Left hindlimb (tissue), 1 donor: Measurements from ENCODE around the gene KRTAP5-3.
"Not testable (repeated sequence)": the region's sequence is repeated elsewhere in the genome, so short reads cannot be mapped to it uniquely, and the experiment has no call there.

Source experiments
- DNase-seq: peaks from one replicate; pipeline ENCODE4 v3.0.0-alpha.2; 2018

KRTAP5-3 gene, protein sequence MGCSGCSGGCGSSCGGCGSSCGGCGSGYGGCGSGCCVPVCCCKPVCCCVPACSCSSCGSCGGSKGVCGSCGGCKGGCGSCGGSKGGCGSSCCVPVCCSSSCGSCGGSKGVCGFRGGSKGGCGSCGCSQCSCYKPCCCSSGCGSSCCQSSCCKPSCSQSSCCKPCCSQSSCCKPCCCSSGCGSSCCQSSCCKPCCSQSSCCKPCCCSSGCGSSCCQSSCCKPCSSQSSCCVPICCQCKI

DNA sequence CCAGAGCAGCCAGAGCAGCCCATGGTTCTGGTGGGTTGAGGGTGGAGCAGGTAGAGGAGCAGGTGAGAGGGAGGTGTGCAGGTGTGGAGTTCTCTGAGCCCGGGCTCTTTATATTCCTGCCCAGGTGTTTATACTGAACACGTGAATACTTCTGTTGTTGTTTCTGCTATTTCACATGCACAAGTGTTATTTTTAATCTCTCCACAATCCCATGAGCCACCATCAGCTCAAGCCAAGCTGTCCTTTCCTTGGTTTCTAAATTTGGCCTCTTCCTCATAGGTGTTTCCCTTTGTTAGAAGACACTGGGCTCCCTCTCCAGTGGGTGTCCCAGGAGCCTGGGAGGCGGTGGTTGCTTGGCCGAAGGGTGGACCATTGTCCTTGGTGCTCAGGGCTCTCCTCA is at the start of gene KRTAP5-3:
Gene KRTAP5-3, minus strand, starts transcription at position 101 of the 400 bp plus-strand sequence. Its CDS starts 78 bp downstream, at position 23.
- DNase-seq = no peak

GRCh38 chr11:1656670-1657069 is 48.4 kb upstream of the KRTAP5-3 start:
- no peak for DNase-seq

DNA sequence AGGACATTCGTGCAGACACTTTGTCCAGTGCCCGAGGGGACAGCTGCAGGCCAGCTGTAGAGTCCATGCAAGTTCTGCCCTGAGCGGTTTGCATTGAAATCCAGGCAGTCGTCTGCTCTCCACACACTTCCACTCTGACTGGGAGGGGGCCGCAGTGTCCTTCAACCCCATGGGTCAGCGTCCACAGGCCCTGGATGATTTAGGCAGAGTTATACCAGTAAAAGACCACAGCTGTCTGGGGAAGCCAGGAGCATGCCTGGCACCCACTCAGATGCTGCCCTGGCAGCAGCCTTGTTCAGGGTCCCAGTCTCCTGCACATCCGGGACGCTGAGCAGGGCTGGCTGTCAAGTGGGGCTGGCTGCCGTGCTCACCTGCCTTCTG is 47.8 kb upstream of the KRTAP5-3 start:
- DNase-seq = no peak

GRCh38 chr11:1655168-1656060 is 47.2 kb upstream of the KRTAP5-3 start:
- no peak for DNase-seq

- no peak for DNase-seq
Observed at GRCh38 chr11:1654388-1655167, 46.3 kb upstream of the KRTAP5-3 start.

DNA sequence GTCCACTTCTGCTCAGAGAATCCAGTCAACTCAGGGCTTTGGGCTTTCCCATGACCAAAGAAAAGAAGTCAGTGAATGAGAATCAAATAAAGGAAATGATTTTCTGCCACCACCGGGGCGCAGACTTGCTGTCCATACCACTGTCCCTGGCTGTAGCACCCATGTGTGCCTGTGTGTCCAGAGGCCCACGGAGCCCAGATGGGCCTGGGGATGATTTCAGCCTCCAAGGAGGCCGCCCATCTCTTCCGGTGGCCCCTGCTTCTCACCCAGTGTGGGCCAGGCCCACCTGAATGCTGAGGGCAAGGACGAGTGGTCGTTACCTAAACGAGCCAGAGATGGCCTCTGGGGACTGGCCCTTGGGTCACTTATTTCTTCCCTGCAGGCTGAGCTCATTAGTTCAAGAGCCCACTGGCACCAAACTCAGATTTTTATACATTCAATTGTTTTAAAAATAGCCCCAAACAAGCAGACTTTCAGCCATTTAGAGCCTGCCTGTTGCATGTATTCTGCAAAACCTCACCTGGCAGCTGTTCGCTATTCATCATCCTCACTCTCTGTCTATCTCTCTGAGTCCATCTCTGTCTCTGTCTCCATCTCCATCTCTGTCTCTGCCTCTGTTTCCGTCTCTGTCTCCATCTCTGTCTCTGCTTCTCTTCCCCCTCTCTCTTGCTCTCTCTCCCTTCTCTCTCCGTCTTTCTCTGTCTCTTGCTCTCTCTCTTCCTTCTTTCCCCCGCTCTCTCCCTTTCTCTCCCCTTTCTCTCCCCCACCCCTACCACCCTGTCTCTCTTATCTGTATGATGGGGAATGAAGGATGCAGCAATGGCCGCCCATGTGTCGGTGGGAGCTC is 45.5 kb upstream of the KRTAP5-3 start:
- DNase-seq = no peak

DNA sequence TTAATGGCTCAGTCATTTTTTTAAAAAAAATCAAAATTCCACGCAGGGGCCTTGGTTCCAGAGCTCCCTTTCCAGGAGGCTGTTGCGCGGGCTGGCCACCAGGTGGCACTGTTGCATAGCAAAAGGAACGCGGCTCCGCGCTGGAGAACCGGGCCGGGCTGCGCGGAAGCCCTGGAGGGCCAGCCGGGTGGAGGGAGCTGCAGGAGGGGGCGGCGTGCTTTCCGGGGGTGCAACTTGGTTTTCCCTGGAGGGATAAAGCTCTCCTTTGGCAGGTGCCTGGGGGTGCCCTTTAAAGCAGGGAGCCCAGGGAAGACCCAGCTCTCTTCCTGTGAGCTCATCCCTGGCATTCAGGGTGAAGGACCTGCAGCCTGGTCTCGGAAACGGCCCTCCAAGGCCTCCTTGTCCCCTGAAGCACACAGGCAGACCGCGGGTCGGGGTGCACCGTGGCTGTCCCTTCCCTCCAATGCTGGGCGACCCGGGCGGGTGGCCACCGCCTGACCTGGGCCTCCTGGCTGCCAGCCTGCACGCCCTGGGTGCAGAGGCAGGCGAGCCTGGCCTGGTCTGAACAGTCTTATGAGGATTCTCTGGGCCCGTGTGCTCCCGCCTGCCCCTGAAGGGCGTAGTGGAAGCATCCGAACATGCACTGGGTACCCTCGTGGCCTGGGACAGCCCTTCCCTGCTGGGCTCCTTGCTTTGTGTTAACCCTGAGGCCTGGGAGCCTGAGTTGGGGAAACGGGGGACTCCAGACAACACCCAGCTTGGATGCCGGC is 44.7 kb upstream of the KRTAP5-3 start:
- peak; percentile 83 for DNase-seq

DNA sequence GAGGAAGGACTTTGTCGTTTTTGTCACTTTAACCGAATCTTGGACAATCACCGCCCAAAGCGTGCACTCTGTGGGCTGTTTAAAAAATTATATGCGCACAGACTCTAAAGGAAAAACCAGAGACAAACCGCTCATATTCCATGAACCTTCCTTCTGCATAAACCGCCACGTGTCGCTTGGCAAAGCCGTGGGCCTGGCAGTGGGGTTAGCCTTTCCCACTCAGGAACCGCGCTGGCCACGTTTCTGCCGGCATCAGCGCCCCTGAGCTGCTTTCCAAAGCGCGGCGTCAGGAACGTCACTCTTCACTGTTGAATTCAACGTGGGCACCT is 44.1 kb upstream of the KRTAP5-3 start:
- no peak for DNase-seq

DNA sequence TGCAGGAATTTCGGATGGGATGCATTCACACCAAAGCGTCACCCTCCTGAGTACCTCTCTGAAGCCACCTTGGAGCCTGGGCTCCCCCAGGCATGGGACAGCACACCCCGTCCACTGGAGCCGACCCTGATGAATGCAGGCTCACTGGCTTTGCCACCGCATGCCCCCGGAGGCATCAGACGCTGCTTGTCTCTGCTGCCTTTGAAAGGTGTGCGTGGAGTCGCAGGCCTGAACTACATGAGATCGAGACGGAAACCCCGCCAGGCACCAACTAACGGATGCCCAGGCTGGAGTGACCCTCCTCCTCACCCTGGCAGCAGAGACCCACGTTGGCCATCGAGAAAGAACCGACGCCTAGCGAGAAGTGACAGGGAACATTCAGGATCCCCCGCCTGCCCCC is 43.8 kb upstream of the KRTAP5-3 start:
- DNase-seq = no peak

- no peak for DNase-seq
Observed at GRCh38 chr11:1651411-1651980, 43.2 kb upstream of the KRTAP5-3 start.

GRCh38 chr11:1650918-1651262 is 42.6 kb upstream of the KRTAP5-3 start:
- no peak for DNase-seq

DNA sequence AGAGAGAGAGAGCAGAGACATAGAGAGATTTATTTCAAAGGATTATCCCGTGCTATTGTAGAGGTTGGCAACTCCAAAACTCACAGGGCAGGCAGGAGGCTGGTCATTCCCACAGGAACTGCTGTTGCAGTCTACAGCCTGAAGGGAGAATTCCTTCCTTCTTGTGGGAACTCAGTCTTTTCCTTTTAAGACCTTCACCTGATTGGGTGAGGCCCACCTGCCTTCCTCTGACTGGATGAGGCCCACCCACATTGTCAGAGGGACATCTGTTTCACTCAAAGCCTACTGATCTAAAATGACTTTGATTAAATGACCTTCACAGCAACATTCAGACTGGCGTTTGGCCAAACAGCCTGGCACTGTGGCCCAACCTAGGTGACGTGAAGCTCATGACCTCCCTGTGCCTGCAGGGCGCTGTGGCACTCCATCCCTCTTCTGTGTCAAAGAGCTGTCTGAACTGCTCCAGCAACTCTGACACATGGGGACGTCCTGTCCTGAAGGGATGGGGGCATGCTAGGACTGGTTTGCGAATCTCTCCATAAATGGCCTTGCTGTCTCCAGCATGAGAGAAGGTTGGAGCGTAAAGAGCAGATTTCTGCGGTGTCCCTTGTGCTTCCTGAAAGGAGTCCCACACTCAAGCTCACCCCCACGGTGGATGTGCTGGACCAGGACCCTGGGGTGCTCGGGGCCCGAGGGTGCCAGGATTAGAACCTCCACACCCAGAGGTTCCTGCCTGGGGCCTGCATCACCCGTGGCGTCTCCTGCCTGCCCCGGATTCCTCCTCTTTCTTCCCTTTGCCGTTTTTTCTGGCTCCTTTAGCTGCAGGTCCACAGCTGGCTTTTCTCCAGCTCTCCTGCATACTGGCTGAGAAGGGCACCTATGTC is 42.0 kb upstream of the KRTAP5-3 start:
- DNase-seq = no peak

DNA sequence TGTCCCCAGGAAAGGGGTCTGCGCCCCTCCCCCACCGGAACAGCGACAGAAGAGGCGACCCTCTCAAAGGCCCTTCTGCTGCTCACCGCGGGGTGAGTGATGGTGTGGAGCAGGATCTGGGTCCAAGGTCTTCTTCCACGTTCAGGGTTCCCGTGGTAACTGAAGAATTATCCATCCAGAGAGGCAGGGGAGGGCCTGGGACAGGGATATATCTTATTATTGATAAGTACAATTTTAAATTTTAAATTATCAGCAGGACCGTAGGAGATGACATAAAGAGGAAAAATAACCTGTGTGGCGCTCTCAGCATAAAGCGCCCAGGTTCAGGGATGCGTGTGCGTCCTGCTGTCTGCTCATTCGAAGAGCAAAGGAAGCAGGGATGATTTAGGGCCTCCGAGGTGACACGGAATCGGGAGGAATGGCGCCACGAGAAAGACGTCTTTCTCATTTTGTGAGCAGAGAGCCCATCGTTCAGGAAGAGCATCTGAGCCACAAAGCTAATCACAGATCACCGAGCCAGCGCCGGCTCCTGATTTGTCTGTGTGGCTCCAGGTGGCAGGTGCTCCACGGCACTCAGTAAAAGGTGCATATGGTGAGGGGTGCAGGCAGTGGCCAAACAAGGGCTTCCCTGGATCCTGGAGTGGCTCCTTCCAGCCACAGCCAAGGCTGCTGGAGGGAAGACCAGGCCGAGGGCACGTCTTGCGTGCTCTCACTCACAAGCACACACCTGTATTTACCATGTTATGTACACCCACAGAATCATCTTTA is 40.6 kb upstream of the KRTAP5-3 start:
- no peak for DNase-seq

GRCh38 chr11:1647901-1648652 is 39.8 kb upstream of the KRTAP5-3 start:
- no peak for DNase-seq

- not testable (repeated sequence) for DNase-seq
Observed at GRCh38 chr11:1646540-1646939, 38.3 kb upstream of the KRTAP5-3 start.

DNA sequence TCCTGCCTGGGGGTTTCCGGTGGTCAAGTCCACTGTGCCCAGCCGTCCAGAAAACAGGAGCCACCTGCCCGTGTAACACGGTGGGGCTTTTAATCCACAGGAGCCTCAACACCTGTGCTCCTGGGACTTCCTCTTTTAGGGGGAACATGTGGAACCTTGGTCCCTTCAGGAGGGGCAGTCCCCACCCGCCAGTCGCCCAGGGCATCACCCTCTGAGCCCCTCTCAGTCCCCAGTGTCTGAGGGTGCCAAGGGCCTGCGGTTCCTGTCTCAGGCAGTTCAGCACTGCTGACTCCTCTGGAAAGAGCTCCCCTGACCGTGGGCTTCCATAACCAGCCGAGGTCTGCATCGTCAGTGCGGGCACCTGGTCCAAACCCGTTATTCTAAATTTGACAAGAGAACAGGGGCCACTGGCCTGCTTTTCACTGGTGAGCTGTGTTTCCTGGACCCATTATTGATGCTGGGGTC is 37.1 kb upstream of the KRTAP5-3 start:
- no peak for DNase-seq

GRCh38 chr11:1644601-1645356 is 36.5 kb upstream of the KRTAP5-3 start:
- no peak for DNase-seq

DNA sequence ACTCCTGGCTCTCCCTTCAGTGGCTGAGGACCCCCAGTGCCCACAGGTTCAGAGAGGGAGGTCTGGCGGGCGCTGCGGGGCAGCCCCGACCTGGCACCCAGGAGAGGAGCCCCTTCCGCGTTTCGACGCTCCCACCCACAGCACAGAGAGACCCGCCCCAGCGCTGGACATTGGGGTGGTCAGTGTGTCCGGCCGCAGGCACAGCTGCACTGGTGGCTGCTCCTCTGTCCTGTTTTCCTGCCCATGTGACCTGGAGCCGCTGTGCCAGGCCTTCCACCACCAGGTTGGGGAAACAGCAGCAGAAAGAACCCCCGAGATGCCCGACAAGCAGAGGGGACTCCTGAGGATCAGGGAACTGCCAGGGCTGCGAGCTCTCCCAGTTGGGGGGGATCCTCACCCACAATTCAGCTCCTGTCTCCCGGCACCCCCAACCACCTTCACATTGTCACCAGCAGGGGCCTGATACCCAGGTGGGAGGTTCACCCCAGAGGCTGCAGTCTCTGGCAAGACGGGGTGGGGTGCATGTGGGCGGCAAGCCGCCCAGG is 35.0 kb upstream of the KRTAP5-3 start:
- DNase-seq = no peak
